SU-DHL-6 (cell line): ENCODE results near the gene MS4A1.

Experiments
- CTCF ChIP-seq: fragments of 200-600 bp; sonication (generic); IDR thresholded peaks from one replicate; pipeline ENCODE4 v1.5.1; 2017; ENCODE audit warnings: antibody characterized with exemption, mild to moderate bottlenecking, low read length, moderate library complexity; ENCODE audit not compliant: insufficient read depth, poor library complexity, severe bottlenecking
- EZH2phosphoT487 ChIP-seq: fragments of 200-600 bp; sonication (generic), shearing (Covaris generic); conservative IDR thresholded peaks from 2 replicates; pipeline ENCODE4 v1.6.1; 2018; ENCODE audit warnings: mild to moderate bottlenecking, antibody characterized with exemption, low read length, moderate library complexity, mixed read lengths

- TF ChIP-seq CTCF, result no peak
- TF ChIP-seq EZH2phosphoT487, result no peak
These were observed 3.7 kb downstream of the MS4A1 start for GRCh38 chr11:60459345-60459744.
